HepG2 (cell line): ENCODE results near the gene RSRC2. TPM values are rescaled to one million over a fixed set of nuclear protein-coding genes. Genes with fewer than 3 reads are reported as not detected.
A peak's percentile ranks its signal among the peaks of the same experiment; 100 is the strongest.
"Not testable (repeated sequence)": the region's sequence is repeated elsewhere in the genome, so short reads cannot be mapped to it uniquely, and the experiment has no call there.

Experiments
- ATAC-seq: fragments of 200-7000 bp; cut with Tn5 transposase; 3 replicates; pipeline ENCODE4 v1.9.1; 2020; ENCODE audit warnings: mild to moderate bottlenecking, moderate library complexity
- BruUV-seq: library from RNA; stranded (reverse); fragments of 400-500 nt; replicated peaks from 2 replicates; lab custom pipeline; 2021; lab: Mats Ljungman, UMichigan
- CTCF ChIA-PET: fragments of 300-600 bp; formaldehyde crosslinking; extraction: SDS; loops from one replicate; lab custom pipeline; 2021; ENCODE audit warnings: low total read pairs, inconsistent platforms, low intra/inter-chr PET ratio; lab: Yijun Ruan, JAX
- POLR2A ChIA-PET: fragments of 350-600 bp; sonication (Branson Sonifier 250); formaldehyde crosslinking; loops from one replicate; lab custom pipeline; 2020; ENCODE audit warnings: antibody characterized with exemption, inconsistent platforms; lab: Yijun Ruan, JAX
- DNase-seq: peaks from one replicate; pipeline ENCODE4 v3.0.0-alpha.2; 2015; ENCODE audit warnings: low spot score
- FAIRE-seq: peaks from 3 replicates; lab custom pipeline; 2011; peaks lifted over from hg19 to GRCh38; lab: Jason Lieb, UNC
- H2AFZ ChIP-seq: one replicate; pipeline ENCODE4 v1.6.1; 2011; ENCODE audit warnings: low read length, inconsistent platforms
- H3K27ac ChIP-seq: fragments of 300-600 bp; 3 replicates; pipeline ENCODE4 v1.8.0; 2011; ENCODE audit warnings: mixed run types, mild to moderate bottlenecking, mixed read lengths, low read length, inconsistent platforms; ENCODE audit not compliant: insufficient read depth; ENCODE audit errors: extremely low read length
- H3K27me3 ChIP-seq, 2 experiments: fragments of 200-600 bp in 1 of 2; 2 replicates in 1 of 2; 3 replicates in 1 of 2; pipeline versions ENCODE4 v1.6.0 to v1.8.0; 2011; ENCODE audit warnings: low read length in 2 of 2, mild to moderate bottlenecking in 2 of 2, moderate library complexity in 2 of 2, inconsistent platforms in 1 of 2; ENCODE audit not compliant: insufficient read depth in 2 of 2, control insufficient read depth in 1 of 2
- H3K36me3 ChIP-seq, 2 experiments: fragments of 200-600 bp in 1 of 2; replicated peaks in 1 of 2; 2 replicates in 1 of 2; 3 replicates in 1 of 2; pipeline versions ENCODE4 v1.5.1 to v1.8.0; 2011; ENCODE audit warnings: low read length in 2 of 2, inconsistent platforms in 1 of 2; ENCODE audit not compliant: insufficient read depth in 2 of 2, control insufficient read depth in 1 of 2
- H3K4me1 ChIP-seq: 2 replicates; pipeline ENCODE4 v1.5.1; 2012; ENCODE audit warnings: low read length, inconsistent platforms; ENCODE audit not compliant: insufficient read depth
- H3K4me2 ChIP-seq: 2 replicates; pipeline ENCODE4 v1.6.0; 2011; ENCODE audit warnings: low read depth, low read length, inconsistent platforms
- H3K4me3 ChIP-seq, 3 experiments: fragments of 200-600 bp in 1 of 3; sonication (generic), shearing (Covaris generic) in 1 of 3; replicated peaks in 1 of 3; 2 replicates each; pipeline ENCODE4 v1.5.1; 2011 to 2016; ENCODE audit warnings: low read length in 3 of 3, inconsistent platforms in 2 of 3, low read depth in 2 of 3, mild to moderate bottlenecking in 2 of 3, control low read depth in 1 of 3, mixed read lengths in 1 of 3; ENCODE audit not compliant: insufficient read depth in 1 of 3
- H3K79me2 ChIP-seq: one replicate; pipeline ENCODE4 v1.6.1; 2011; ENCODE audit warnings: low read length, inconsistent platforms; ENCODE audit not compliant: insufficient read depth
- H3K9ac ChIP-seq: 2 replicates; pipeline ENCODE4 v1.6.0; 2011; ENCODE audit warnings: mild to moderate bottlenecking, low read depth, low read length, inconsistent platforms; ENCODE audit not compliant: insufficient read depth
- H3K9me3 ChIP-seq: 2 replicates; pipeline ENCODE4 v1.5.1; 2012; ENCODE audit warnings: mild to moderate bottlenecking, low read length
- H4K20me1 ChIP-seq: 2 replicates; pipeline ENCODE4 v1.6.0; 2011; ENCODE audit warnings: inconsistent platforms, mild to moderate bottlenecking, low read length, moderate library complexity; ENCODE audit not compliant: insufficient read depth
- ATF7 ChIP-seq, 2 experiments: fragments of 450-650 bp in 1 of 2; sonication (generic) in 1 of 2; formaldehyde crosslinking in 1 of 2; IDR thresholded peaks; 2 replicates each; pipeline versions ENCODE4 v1.4.0 to v1.6.1; 2016 to 2020; ENCODE audit warnings: antibody characterized with exemption in 1 of 2, mild to moderate bottlenecking in 1 of 2, missing genetic modification reagents in 1 of 2
- CEBPB ChIP-seq: IDR thresholded peaks from 2 replicates; pipeline ENCODE4 v1.6.1; 2011; ENCODE audit warnings: low read depth, low read length, improper control_type of control experiment, borderline replicate concordance
- CEBPG ChIP-seq: IDR thresholded peaks from 2 replicates; pipeline ENCODE4 v1.6.1; 2016
- CREB1 ChIP-seq, 2 experiments: fragments of 450-650 bp in 1 of 2; IDR thresholded peaks; 2 replicates each; pipeline ENCODE4 v1.6.1; 2016 to 2017; ENCODE audit warnings: control low read depth in 1 of 2, mild to moderate bottlenecking in 1 of 2, missing compliant biosample characterization in 1 of 2, missing genetic modification characterization in 1 of 2
- FOSL2 ChIP-seq: sonication (generic); formaldehyde crosslinking; IDR thresholded peaks from 2 replicates; pipeline ENCODE4 v1.4.0; 2020; ENCODE audit warnings: missing genetic modification reagents
- HOXA3 ChIP-seq: sonication (generic); formaldehyde crosslinking; IDR thresholded peaks from 2 replicates; pipeline ENCODE4 v1.5.0; 2020; ENCODE audit warnings: missing genetic modification reagents
- SAP130 ChIP-seq: IDR thresholded peaks from 2 replicates; pipeline ENCODE4 v1.6.1; 2016; ENCODE audit warnings: low read depth
- ZBTB21 ChIP-seq: sonication (generic); formaldehyde crosslinking; IDR thresholded peaks from 2 replicates; pipeline ENCODE4 v1.4.0; 2020; ENCODE audit warnings: missing genetic modification reagents
- ZBTB33 ChIP-seq: sonication (generic); formaldehyde crosslinking; IDR thresholded peaks from 2 replicates; pipeline ENCODE4 v1.4.0; 2020; ENCODE audit warnings: missing genetic modification reagents
- ZGPAT ChIP-seq: IDR thresholded peaks from 2 replicates; pipeline ENCODE4 v1.6.1; 2016; ENCODE audit warnings: mild to moderate bottlenecking
- ZMYM3 ChIP-seq: sonication (generic); formaldehyde crosslinking; IDR thresholded peaks from 2 replicates; pipeline ENCODE4 v1.5.1; 2020; ENCODE audit warnings: mild to moderate bottlenecking, missing genetic modification reagents
- ZNF460 ChIP-seq: sonication (generic); formaldehyde crosslinking; IDR thresholded peaks from 2 replicates; pipeline ENCODE4 v1.5.1; 2020; ENCODE audit warnings: missing genetic modification reagents, mild to moderate bottlenecking, borderline replicate concordance
- ZSCAN21 ChIP-seq: sonication (generic); formaldehyde crosslinking; IDR thresholded peaks from 2 replicates; pipeline ENCODE4 v1.8.0; 2022; ENCODE audit warnings: mild to moderate bottlenecking, missing genetic modification reagents, moderate library complexity, borderline replicate concordance
- WGBS: methylation state at CpG from one replicate; pipeline ENCODE4 v1.1.6; 2017; ENCODE audit warnings: low lambda C conversion rate; 5-methylcytosine and 5-hydroxymethylcytosine counted together
- in situ Hi-C: cut with HindIII; loops from 2 replicates; pipeline ENCODE4 v1.10.0; 2017; ENCODE audit warnings: low pct_unique_long_range_greater_than_20kb; ENCODE audit not compliant: extremely low pct_ligation_motif_present
- intact Hi-C: fragments of 100-400 bp; cut with micrococcal nuclease; formaldehyde crosslinking; loops from one replicate; pipeline ENCODE4 v1.10.0; 2022; ENCODE audit not compliant: unreplicated experiment
- polyA plus RNA-seq, 8 experiments: library from polyadenylated mRNA; depleted of rRNA in 3 of 8; stranded (reverse) in 7 of 8; unstranded in 1 of 8; fragments of >200 nt; fragmentation: Illumina TruSeq in 4 of 8; extraction: Trizol in 4 of 8; gene quantifications; 2 replicates each; pipeline versions ENCODE4 v1.2.1 to v1.2.3, GENCODE V29; 2011 to 2016; ENCODE audit warnings: low read depth in 4 of 8, missing spikeins in 1 of 8, mixed read lengths in 1 of 8; ENCODE audit not compliant: insufficient read depth in 1 of 8
- total RNA-seq, 5 experiments: library from RNA; depleted of rRNA; stranded (reverse); fragments of >200 nt; fragmentation: Illumina TruSeq; extraction: Trizol; gene quantifications; 2 replicates each; pipeline ENCODE4 v1.2.3, GENCODE V29; 2016; ENCODE audit warnings: low read depth in 1 of 5
- TF ChIP-seq, protein P1 (sequence below): sonication (generic); formaldehyde crosslinking; IDR thresholded peaks from 2 replicates; pipeline ENCODE4 v1.5.0; 2020; ENCODE audit warnings: mild to moderate bottlenecking, missing genetic modification reagents

Gene RSRC2
- total and polyA plus RNA-seq, 2 of the 13 experiments (the other 11 are each of a cell fraction or from before 2014, with no cell fraction given), result 31.4 to 77.8 TPM

DNA sequence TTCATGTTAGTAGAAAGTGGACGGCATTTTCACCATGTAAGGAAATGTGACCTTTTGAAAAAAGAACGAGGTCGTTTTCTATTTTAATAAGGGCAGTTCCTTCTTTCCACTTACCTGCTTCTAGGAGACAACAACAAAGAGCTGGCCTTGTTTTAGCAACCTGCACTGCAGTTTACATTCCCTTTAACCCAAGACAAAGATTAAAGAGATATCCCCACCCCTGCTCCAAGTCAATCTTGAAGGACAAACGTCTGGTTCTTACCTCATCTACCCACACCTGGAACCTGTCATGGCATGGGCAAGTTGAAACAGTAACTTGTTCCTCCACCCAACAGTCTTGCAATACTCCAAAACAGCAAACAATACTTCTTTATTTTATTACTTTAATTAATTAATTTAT is 58.8 kb downstream of the RSRC2 start (continued):
- TF ChIP-seq ZSCAN21 (CRISPR knock-in tag), result no peak

DNA sequence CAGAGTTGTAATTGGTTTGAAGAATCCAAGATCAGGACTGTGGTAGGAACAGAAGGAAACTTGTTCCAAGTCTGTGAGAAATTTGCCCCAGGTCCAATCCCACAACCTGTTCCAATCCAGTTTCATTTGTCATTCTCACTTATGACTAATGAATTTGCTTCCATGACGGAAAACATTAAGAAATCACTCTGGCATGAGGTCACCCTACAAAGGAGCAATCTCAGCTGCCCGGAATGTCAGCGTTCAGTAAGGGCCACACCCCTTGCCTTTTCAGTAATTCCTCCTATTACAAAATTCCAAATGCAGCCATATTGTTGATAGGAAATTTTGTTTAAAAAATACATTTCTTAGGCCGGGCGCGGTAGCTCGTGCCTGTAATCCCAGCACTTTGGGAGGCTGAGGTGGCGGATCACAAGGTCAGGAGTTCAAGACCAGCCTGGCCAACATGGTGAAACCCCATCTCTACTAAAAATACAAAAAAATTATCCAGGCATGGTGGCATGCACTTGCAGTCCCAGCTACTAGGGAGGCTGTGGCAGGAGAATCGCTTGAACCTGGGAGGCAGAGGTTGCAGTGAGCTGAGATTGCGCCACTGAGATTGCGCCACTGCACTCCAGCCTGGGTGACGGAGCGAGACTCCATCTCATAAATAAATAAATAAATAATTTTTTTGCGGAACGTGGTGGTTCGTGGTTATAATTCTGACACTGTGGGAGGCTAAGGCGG is 62.3 kb downstream of the RSRC2 start:
- H3K79me2 ChIP-seq; FAIRE-seq; H3K4me3 ChIP-seq; in situ Hi-C loops; H3K27ac ChIP-seq; H3K4me2 ChIP-seq; H3K36me3 ChIP-seq; H3K27me3 ChIP-seq; BruUV-seq; H3K9ac ChIP-seq; CTCF ChIA-PET; intact Hi-C loops; H3K9me3 ChIP-seq; H4K20me1 ChIP-seq; H2AFZ ChIP-seq; TF ChIP-seq ATF7, CREB1 (CRISPR knock-in tag; IDR thresholded peaks at IDR 0.05): not testable (repeated sequence)
- 48% methylated on average over 17 of the region's 17 CpGs for WGBS
- TF ChIP-seq ZNF460 (peak; percentile 46; the same call in 1 of the 2 replicates), ZGPAT (CRISPR knock-in tag) (0 out of 2 replicates have a peak, but pooled peaks have one; percentile 22), SAP130 (CRISPR knock-in tag) (0 out of 2 replicates have a peak, but pooled peaks have one; percentile 12), HOXA3 (CRISPR knock-in tag) (0 out of 2 replicates have a peak, but pooled peaks have one; percentile 46), ZBTB21 (CRISPR knock-in tag) (peak; percentile 79), ZBTB33 (CRISPR knock-in tag) (peak; percentile 46; the same call in 1 of the 2 replicates), ATF7 (IDR thresholded peaks at IDR 0.05) (peak; percentile 29), CEBPG (CRISPR knock-in tag) (peak; percentile 74), FOSL2 (peak; percentile 9; the same call in 1 of the 2 replicates), CREB1 (IDR thresholded peaks at IDR 0.05) (peak; percentile 69), CEBPB (peak; percentile 70), ZMYM3 (CRISPR knock-in tag) (0 out of 2 replicates have a peak, but pooled peaks have one; percentile 15)
- TF ChIP-seq, protein P1, sequence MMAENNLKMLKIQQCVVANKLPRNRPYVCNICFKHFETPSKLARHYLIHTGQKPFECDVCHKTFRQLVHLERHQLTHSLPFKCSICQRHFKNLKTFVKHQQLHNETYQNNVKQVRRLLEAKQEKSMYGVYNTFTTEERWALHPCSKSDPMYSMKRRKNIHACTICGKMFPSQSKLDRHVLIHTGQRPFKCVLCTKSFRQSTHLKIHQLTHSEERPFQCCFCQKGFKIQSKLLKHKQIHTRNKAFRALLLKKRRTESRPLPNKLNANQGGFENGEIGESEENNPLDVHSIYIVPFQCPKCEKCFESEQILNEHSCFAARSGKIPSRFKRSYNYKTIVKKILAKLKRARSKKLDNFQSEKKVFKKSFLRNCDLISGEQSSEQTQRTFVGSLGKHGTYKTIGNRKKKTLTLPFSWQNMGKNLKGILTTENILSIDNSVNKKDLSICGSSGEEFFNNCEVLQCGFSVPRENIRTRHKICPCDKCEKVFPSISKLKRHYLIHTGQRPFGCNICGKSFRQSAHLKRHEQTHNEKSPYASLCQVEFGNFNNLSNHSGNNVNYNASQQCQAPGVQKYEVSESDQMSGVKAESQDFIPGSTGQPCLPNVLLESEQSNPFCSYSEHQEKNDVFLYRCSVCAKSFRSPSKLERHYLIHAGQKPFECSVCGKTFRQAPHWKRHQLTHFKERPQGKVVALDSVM, result peak; percentile 76
- DNase-seq (peak; percentile 62), ATAC-seq (peak; percentile 43)
- peaks cover 27% of the 10 kb centered on the region for H3K4me1 ChIP-seq
- POLR2A ChIA-PET, result interaction anchor here (1.0 to 1.3 kb wide), 2 partner anchors 38 to 64 kb away, joined by 3 to 7 read pairs; no protein-coding TSS in a partner anchor
